22Rv1 (cell line): ENCODE results near the gene FUOM.

Experiments used
- ZFX ChIP-seq: fragments of 450-650 bp; IDR thresholded peaks from 2 replicates; pipeline ENCODE4 v1.6.1; 2017; ENCODE audit warnings: antibody characterized with exemption, borderline replicate concordance
- TF ChIP-seq, protein P1 (sequence below): fragments of 450-650 bp; IDR thresholded peaks from 2 replicates; pipeline ENCODE4 v1.5.1; 2017; ENCODE audit warnings: mild to moderate bottlenecking

DNA sequence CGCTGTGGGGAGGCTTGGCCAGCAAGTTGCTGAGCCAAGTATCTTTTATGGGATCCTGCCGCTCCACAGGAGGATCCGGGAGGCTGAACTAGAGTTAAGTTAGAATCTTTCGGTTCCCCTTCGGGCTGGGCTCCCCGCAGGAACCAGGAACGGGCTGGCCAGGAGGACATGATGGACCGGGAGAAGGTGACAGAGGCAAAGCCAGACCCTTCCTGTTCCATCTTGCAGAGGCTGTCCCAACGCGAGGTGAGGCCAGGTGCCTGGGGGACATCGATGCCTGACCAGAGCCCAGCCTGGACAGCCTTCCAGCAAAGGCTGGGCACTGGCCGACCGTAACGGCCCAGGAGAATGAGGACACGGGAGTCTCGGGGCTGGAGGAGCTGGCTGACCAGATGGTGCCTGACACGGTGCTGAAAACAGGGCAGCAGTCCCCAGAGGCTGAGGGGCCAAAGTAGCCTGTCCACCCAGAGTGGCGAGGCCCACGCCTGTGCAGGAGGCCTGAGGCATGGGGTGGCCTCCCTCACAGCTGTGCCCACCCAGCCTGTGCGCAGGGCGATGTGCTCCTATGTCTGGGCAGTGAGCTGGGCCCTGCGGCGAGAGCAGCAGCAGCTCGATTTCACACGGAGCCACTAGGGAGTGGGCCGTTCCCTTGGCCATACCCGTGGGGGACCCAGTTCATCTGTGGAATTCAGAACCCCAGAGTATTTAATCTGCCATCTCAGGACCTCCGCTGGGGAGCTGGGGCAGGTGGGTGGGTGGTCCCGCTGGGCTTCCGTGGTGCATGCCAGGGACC lies 19.4 kb upstream of the FUOM start:
- TF ChIP-seq, protein P1, sequence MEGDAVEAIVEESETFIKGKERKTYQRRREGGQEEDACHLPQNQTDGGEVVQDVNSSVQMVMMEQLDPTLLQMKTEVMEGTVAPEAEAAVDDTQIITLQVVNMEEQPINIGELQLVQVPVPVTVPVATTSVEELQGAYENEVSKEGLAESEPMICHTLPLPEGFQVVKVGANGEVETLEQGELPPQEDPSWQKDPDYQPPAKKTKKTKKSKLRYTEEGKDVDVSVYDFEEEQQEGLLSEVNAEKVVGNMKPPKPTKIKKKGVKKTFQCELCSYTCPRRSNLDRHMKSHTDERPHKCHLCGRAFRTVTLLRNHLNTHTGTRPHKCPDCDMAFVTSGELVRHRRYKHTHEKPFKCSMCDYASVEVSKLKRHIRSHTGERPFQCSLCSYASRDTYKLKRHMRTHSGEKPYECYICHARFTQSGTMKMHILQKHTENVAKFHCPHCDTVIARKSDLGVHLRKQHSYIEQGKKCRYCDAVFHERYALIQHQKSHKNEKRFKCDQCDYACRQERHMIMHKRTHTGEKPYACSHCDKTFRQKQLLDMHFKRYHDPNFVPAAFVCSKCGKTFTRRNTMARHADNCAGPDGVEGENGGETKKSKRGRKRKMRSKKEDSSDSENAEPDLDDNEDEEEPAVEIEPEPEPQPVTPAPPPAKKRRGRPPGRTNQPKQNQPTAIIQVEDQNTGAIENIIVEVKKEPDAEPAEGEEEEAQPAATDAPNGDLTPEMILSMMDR, result no peak
- no peak for TF ChIP-seq ZFX
